Suppressor macrophage treated with lipopolysaccharide for 1 hour (primary cell): Measurements from ENCODE around the gene TAL2.

Source experiments
- DNase-seq, 3 donors: peaks; one replicate each; pipeline ENCODE4 v3.0.0-alpha.2; 2020 to 2022

TAL2 gene

GRCh38 chr9:105710638-105711037 is 48.4 kb downstream of the TAL2 start:
- no peak for DNase-seq

- no peak for DNase-seq
These were observed 49.6 kb downstream of the TAL2 start for GRCh38 chr9:105711867-105712266.

GRCh38 chr9:105712297-105712696 is 50.0 kb downstream of the TAL2 start:
- no peak for DNase-seq
